Suprapubic skin (tissue), 4 donors: ENCODE results near the gene TNKS2. TPM values are rescaled to one million over a fixed set of nuclear protein-coding genes. Genes with fewer than 3 reads are reported as not detected.

ENCODE experiments used
- DNase-seq, 2 donors: peaks; one replicate each; pipeline ENCODE4 v3.0.0-alpha.2; 2019; ENCODE audit warnings: low spot score in 2 of 2
- H3K27ac ChIP-seq: fragments of 200-600 bp; sonication (generic); one replicate; pipeline ENCODE4 v1.5.1; 2019
- H3K27me3 ChIP-seq: fragments of 200-600 bp; sonication (generic); one replicate; pipeline ENCODE4 v1.5.1; 2019
- H3K36me3 ChIP-seq: fragments of 200-600 bp; sonication (generic); one replicate; pipeline ENCODE4 v1.5.1; 2019
- H3K4me1 ChIP-seq: fragments of 200-600 bp; sonication (generic); one replicate; pipeline ENCODE4 v1.5.1; 2019
- H3K4me3 ChIP-seq: fragments of 200-600 bp; sonication (generic); one replicate; pipeline ENCODE4 v1.5.1; 2019; ENCODE audit warnings: mild to moderate bottlenecking
- H3K9me3 ChIP-seq: fragments of 200-600 bp; sonication (generic); one replicate; pipeline ENCODE4 v1.5.1; 2019
- EP300 ChIP-seq: sonication (generic); formaldehyde crosslinking; IDR thresholded peaks from one replicate; pipeline ENCODE4 v1.6.1; 2017; ENCODE audit warnings: antibody characterized with exemption
- POLR2A ChIP-seq, 2 donors: fragments of 450-650 bp; IDR thresholded peaks; one replicate each; pipeline ENCODE4 v1.6.1; 2017; ENCODE audit warnings: antibody characterized with exemption in 2 of 2, mild to moderate bottlenecking in 2 of 2, moderate library complexity in 2 of 2
- POLR2AphosphoS5 ChIP-seq, 3 donors: sonication (generic); formaldehyde crosslinking; IDR thresholded peaks; one replicate each; pipeline ENCODE4 v1.6.1; 2017; ENCODE audit warnings: antibody characterized with exemption in 3 of 3
- WGBS: methylation state at CpG from one replicate; pipeline ENCODE4 v1.1.5; 2018; 5-methylcytosine and 5-hydroxymethylcytosine counted together
- total RNA-seq, 4 donors: library from RNA; depleted of rRNA; stranded (reverse); fragments of >200 nt; gene quantifications; one replicate each; pipeline ENCODE4 v1.1.0, GENCODE V29; 2016
- TF ChIP-seq, protein P1 (sequence below), 2 donors: fragments of 200-600 bp in 1 of 2; fragments of 450-650 bp in 1 of 2; sonication (generic) in 1 of 2; IDR thresholded peaks; one replicate each; pipeline ENCODE4 v1.5.1; 2016 to 2019; ENCODE audit warnings: antibody characterized with exemption in 2 of 2, mild to moderate bottlenecking in 1 of 2, moderate library complexity in 1 of 2

Gene TNKS2
- total RNA-seq, 4 donors from 2014 or later: 33.8 to 69.4 (median 47.0) TPM

DNA sequence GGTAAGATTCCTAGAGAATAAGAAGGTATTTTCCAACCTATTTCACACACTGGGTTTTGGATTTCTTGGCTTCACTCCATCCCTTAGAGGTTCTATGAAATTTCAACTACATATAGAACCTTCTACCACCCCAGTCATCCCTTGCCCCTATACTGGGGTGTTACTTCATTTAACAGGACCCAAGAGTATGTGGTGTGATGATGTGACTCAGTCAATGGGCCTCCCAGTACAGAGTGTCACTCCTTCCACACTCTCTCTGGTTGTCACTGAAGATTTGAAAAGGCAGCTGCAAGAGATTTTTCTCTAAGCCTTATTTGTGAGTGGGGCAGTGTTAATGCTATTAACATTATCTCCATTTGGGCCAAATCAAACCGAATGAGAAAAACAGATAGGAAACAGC, 77.6 kb downstream of the TNKS2 start:
- no peak overlapping the region for H3K4me3 ChIP-seq
- no peaks in the 10 kb centered on the region for H3K27me3 ChIP-seq
- TF ChIP-seq, protein P1, sequence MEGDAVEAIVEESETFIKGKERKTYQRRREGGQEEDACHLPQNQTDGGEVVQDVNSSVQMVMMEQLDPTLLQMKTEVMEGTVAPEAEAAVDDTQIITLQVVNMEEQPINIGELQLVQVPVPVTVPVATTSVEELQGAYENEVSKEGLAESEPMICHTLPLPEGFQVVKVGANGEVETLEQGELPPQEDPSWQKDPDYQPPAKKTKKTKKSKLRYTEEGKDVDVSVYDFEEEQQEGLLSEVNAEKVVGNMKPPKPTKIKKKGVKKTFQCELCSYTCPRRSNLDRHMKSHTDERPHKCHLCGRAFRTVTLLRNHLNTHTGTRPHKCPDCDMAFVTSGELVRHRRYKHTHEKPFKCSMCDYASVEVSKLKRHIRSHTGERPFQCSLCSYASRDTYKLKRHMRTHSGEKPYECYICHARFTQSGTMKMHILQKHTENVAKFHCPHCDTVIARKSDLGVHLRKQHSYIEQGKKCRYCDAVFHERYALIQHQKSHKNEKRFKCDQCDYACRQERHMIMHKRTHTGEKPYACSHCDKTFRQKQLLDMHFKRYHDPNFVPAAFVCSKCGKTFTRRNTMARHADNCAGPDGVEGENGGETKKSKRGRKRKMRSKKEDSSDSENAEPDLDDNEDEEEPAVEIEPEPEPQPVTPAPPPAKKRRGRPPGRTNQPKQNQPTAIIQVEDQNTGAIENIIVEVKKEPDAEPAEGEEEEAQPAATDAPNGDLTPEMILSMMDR (IDR thresholded peaks at IDR 0.05): no peak
- TF ChIP-seq POLR2A (IDR thresholded peaks at IDR 0.05) (no peak), POLR2AphosphoS5 (IDR thresholded peaks at IDR 0.05) (no peak), EP300 (no peak)
- no peaks in the 10 kb centered on the region for H3K9me3 ChIP-seq
- peaks cover 9% of the 10 kb centered on the region for H3K4me1 ChIP-seq
- H3K36me3 ChIP-seq: no peaks in the 10 kb centered on the region
- DNase-seq: no peak
- no peak overlapping the region for H3K27ac ChIP-seq
- 88% methylated on average over 1 of the region's 1 CpG for WGBS

- Histone ChIP-seq H3K27ac (no peak overlapping the region), H3K9me3 (no peaks in the 10 kb centered on the region), H3K4me3 (no peak overlapping the region), H3K36me3 (no peaks in the 10 kb centered on the region), H3K27me3 (no peaks in the 10 kb centered on the region), H3K4me1 (peaks cover 24% of the 10 kb centered on the region)
- WGBS: 29% methylated on average over 7 of the region's 7 CpGs
- DNase-seq: no peak
- TF ChIP-seq EP300 (no peak), POLR2A (IDR thresholded peaks at IDR 0.05) (no peak), POLR2AphosphoS5 (IDR thresholded peaks at IDR 0.05) (no peak)
- TF ChIP-seq, protein P1 (IDR thresholded peaks at IDR 0.05): no peak
These were observed 81.4 kb downstream of the TNKS2 start for GRCh38 chr10:91879515-91880170.

DNA sequence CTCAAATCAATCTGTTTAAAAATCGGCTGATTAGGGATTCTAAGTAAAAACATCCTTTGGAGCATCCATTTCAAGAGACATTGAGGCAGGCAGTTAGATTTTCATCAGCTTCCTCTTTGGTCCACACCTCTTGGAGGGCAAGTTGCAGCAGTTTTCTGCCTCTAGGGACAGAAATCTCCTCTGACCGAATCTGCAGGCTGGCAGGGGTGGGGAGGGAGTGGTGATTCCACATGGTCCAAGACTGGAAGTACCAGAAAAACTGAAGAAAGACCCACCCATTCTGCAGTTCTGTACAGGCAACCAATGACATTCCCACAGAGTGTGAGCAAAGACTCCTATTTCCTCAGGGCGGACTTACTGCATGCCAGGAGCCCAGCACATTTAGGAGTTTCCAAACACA, 82.1 kb downstream of the TNKS2 start:
- 10% methylated on average over 3 of the region's 3 CpGs for WGBS
- no peak overlapping the region for H3K27ac ChIP-seq

GRCh38 chr10:91883549-91884444, 85.6 kb downstream of the TNKS2 start:
- Histone ChIP-seq H3K4me3 (peak overlapping the region; percentile 16), H3K9me3 (no peaks in the 10 kb centered on the region), H3K27ac (no peak overlapping the region), H3K36me3 (no peaks in the 10 kb centered on the region), H3K27me3 (no peaks in the 10 kb centered on the region), H3K4me1 (peaks cover 35% of the 10 kb centered on the region)
- 25% methylated on average over 20 of the region's 20 CpGs for WGBS
- DNase-seq: no peak
- TF ChIP-seq, protein P1 (IDR thresholded peaks at IDR 0.05): no peak
- no peak for TF ChIP-seq EP300
- TF ChIP-seq POLR2AphosphoS5 (IDR thresholded peaks at IDR 0.05): no peak
- TF ChIP-seq POLR2A (IDR thresholded peaks at IDR 0.05): no peak

More for the DNA sequence above, 82.1 kb downstream of the TNKS2 start:
- Histone ChIP-seq H3K9me3 (no peaks in the 10 kb centered on the region), H3K27me3 (no peaks in the 10 kb centered on the region), H3K4me1 (peaks cover 24% of the 10 kb centered on the region), H3K36me3 (no peaks in the 10 kb centered on the region), H3K4me3 (no peak overlapping the region)
- no peak for DNase-seq
- TF ChIP-seq POLR2AphosphoS5 (IDR thresholded peaks at IDR 0.05) (no peak), POLR2A (IDR thresholded peaks at IDR 0.05) (no peak), EP300 (no peak)
- TF ChIP-seq, protein P1 (IDR thresholded peaks at IDR 0.05): no peak

DNA sequence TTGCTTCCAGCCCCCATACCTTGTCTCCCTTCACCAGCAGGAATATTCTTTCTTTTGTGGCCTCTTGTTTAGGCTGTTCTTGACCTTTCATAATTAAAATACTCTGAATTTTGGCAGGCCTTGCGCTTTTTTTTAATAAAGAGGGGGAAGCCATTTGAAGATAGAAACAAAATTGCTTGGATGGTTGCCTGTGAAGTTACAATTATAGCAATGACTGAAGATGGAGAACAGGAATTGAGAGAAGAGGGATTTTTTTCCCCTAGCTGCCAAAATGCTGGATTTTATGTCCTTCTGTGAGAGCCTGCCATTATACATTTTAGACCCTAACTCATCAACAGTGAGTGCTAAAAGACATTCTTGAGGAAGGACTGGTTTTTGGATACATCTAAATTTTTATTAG, 86.3 kb downstream of the TNKS2 start:
- Histone ChIP-seq H3K27me3 (no peaks in the 10 kb centered on the region), H3K36me3 (no peaks in the 10 kb centered on the region), H3K9me3 (no peaks in the 10 kb centered on the region), H3K27ac (no peak overlapping the region), H3K4me1 (peaks cover 35% of the 10 kb centered on the region), H3K4me3 (no peak overlapping the region)
- TF ChIP-seq, protein P1 (IDR thresholded peaks at IDR 0.05): no peak
- no peak for TF ChIP-seq POLR2A (IDR thresholded peaks at IDR 0.05)
- no peak for DNase-seq
- 83% methylated on average over 1 of the region's 1 CpG for WGBS
